Measurements from ENCODE around the gene ZNF555. TPM values are rescaled to one million over a fixed set of nuclear protein-coding genes. Genes with fewer than 3 reads are reported as not detected.

Gene ZNF555
- total and polyA plus RNA-seq, 4 donors = 9.1 to 15.6 (median 11.4) TPM

DNA sequence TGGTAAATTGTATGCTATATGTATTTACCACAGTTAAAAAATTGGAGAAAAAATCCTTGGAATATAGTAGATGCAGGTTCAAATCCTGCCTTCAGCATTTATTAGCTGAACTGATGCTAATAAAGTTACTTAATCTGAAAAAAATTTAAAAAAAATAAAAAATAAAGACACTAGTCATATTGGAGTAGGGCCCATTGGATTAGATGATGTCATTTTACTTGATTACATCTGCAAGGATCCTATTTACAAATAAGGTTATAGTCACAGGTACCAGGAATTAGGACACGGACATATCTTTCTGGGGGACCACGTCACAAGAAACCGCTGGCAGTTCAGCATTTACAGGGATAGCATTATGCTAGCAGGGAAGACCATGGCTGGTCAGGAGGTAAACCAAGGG is 6.2 kb downstream of the ZNF555 start:
- no peaks in the 10 kb centered on the region for H3K27me3 ChIP-seq (ENCODE audit: control insufficient read depth, insufficient read depth, low read length)
- 100% methylated on average over 3 of the region's 3 CpGs for WGBS (ENCODE audit: insufficient coverage)
- H3K4me1 ChIP-seq (ENCODE audit: control insufficient read depth, insufficient read depth, low read length) = peaks cover 3% of the 10 kb centered on the region
- H3K36me3 ChIP-seq (ENCODE audit: control insufficient read depth, insufficient read depth, low read length) = peaks cover 18% of the 10 kb centered on the region
- no peak for DNase-seq (ENCODE audit: low read depth in 4 of 6, low spot score in 6 of 6)
- H3K27ac ChIP-seq (ENCODE audit: low read depth, low read length) = no peak overlapping the region
- no peak overlapping the region for H3K4me3 ChIP-seq (ENCODE audit: low read depth, low read length)
- peaks cover 4% of the 10 kb centered on the region for H3K9me3 ChIP-seq (ENCODE audit: control insufficient read depth, insufficient read depth, low read length)

DNA sequence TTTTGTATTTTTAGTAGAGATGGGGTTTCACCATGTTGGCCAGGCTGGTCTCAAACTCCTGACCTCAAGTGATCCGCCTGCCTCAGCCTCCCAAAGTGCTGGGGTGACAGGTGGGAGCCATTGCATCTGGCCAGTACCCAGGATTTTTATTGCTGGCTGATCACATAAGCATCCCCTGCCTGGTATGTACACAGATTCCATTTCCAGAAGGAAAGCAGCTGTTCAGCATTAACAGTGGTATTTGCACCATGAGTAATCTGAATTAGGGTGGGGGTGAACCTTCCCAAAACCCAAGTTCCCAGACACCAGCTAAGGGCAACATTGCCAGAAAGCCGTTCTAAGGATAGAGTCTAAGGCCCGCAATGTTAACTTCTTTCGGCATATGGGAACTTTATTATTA is 7.3 kb downstream of the ZNF555 start:
- Histone ChIP-seq H3K36me3 (ENCODE audit: control insufficient read depth, insufficient read depth, low read length) (peaks cover 29% of the 10 kb centered on the region), H3K4me3 (ENCODE audit: low read depth, low read length) (no peak overlapping the region), H3K4me1 (ENCODE audit: control insufficient read depth, insufficient read depth, low read length) (no peaks in the 10 kb centered on the region), H3K27me3 (ENCODE audit: control insufficient read depth, insufficient read depth, low read length) (no peaks in the 10 kb centered on the region), H3K27ac (ENCODE audit: low read depth, low read length) (no peak overlapping the region), H3K9me3 (ENCODE audit: control insufficient read depth, insufficient read depth, low read length) (peaks cover 10% of the 10 kb centered on the region)
- WGBS (ENCODE audit: insufficient coverage) = 100% methylated on average over 1 of the region's 4 CpGs
- no peak for DNase-seq (ENCODE audit: low read depth in 4 of 6, low spot score in 6 of 6)

DNA sequence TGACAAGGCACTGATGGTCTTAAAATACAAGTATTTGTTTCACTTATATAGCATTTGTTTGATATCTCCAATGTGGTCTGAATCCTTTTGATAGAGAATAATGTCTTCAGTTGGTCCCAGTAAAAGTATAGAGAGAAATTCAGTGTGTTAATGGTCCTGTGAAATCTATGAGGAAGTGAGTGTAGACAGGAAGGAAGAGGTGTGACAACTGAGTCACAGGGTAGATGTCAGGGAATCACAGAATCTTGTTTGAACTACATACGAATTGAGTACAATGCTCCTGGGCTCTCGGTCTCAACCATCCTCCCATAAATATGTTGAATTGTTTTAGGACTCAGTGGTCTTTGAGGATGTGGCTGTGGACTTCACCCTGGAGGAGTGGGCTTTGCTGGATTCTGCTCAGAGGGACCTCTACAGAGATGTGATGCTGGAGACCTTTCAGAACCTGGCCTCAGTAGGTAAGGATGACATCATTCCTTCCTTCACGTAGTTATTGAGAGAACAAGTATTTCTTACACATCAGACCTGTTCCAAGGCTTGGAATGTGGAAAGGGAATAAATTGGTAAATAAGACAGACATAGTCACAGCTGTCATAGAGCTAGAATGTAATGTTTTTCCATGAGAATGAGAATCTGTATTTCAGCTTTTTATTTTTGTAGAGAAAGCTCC is 9.1 kb downstream of the ZNF555 start:
- 100% methylated on average over 1 of the region's 3 CpGs for WGBS (ENCODE audit: insufficient coverage)

DNA sequence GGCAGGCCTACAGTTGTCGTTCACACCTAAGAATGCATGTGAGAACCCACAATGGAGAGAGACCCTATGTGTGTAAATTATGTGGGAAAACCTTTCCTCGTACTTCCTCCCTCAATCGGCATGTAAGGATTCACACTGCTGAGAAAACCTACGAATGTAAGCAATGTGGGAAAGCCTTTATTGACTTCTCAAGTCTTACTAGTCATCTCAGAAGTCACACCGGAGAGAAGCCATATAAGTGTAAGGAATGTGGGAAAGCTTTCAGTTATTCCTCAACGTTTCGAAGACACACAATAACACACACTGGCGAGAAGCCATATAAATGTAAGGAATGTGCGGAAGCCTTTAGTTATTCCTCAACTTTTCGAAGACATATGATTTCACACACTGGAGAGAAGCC is 11.3 kb downstream of the ZNF555 start:
- 100% methylated on average over 1 of the region's 10 CpGs for WGBS (ENCODE audit: insufficient coverage)

More for the DNA sequence above, 9.1 kb downstream of the ZNF555 start:
- Histone ChIP-seq H3K9me3 (ENCODE audit: control insufficient read depth, insufficient read depth, low read length) (peaks cover 12% of the 10 kb centered on the region), H3K27ac (ENCODE audit: low read depth, low read length) (no peak overlapping the region), H3K4me3 (ENCODE audit: low read depth, low read length) (no peak overlapping the region), H3K27me3 (ENCODE audit: control insufficient read depth, insufficient read depth, low read length) (no peaks in the 10 kb centered on the region), H3K36me3 (ENCODE audit: control insufficient read depth, insufficient read depth, low read length) (peaks cover 33% of the 10 kb centered on the region), H3K4me1 (ENCODE audit: control insufficient read depth, insufficient read depth, low read length) (no peaks in the 10 kb centered on the region)
- DNase-seq (ENCODE audit: low read depth in 4 of 6, low spot score in 6 of 6) = no peak

DNA sequence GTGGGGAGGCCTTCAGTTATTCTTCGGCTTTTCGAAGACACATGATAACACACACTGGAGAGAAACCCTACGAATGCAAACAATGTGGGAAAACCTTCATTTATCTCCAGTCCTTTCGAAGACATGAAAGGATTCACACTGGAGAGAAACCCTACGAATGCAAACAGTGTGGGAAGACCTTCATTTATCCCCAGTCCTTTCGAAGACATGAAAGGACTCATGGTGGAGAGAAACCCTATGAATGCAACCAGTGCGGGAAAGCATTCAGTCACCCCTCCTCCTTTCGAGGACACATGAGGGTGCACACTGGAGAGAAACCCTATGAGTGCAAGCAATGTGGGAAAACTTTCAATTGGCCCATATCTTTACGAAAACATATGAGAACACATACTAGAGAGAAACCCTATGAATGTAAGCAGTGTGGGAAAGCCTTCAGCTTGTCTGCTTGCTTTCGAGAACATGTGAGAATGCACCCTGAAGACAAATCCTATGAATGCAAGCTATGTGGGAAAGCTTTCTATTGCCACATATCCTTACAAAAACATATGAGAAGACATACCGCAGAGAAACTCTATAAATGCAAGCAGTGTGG is 11.8 kb downstream of the ZNF555 start:
- DNase-seq (ENCODE audit: low read depth in 4 of 6, low spot score in 6 of 6) = no peak
- Histone ChIP-seq H3K27ac (ENCODE audit: low read depth, low read length) (no peak overlapping the region), H3K9me3 (ENCODE audit: control insufficient read depth, insufficient read depth, low read length) (peaks cover 12% of the 10 kb centered on the region), H3K4me3 (ENCODE audit: low read depth, low read length) (no peak overlapping the region), H3K27me3 (ENCODE audit: control insufficient read depth, insufficient read depth, low read length) (no peaks in the 10 kb centered on the region), H3K4me1 (ENCODE audit: control insufficient read depth, insufficient read depth, low read length) (no peaks in the 10 kb centered on the region), H3K36me3 (ENCODE audit: control insufficient read depth, insufficient read depth, low read length) (peaks cover 33% of the 10 kb centered on the region)
- WGBS (ENCODE audit: insufficient coverage) = 93% methylated on average over 3 of the region's 11 CpGs

More for the DNA sequence above, 11.3 kb downstream of the ZNF555 start:
- no peak overlapping the region for H3K4me3 ChIP-seq (ENCODE audit: low read depth, low read length)
- H3K4me1 ChIP-seq (ENCODE audit: control insufficient read depth, insufficient read depth, low read length) = no peaks in the 10 kb centered on the region
- no peak overlapping the region for H3K27ac ChIP-seq (ENCODE audit: low read depth, low read length)
- H3K36me3 ChIP-seq (ENCODE audit: control insufficient read depth, insufficient read depth, low read length) = peaks cover 33% of the 10 kb centered on the region
- H3K9me3 ChIP-seq (ENCODE audit: control insufficient read depth, insufficient read depth, low read length) = peaks cover 12% of the 10 kb centered on the region
- no peaks in the 10 kb centered on the region for H3K27me3 ChIP-seq (ENCODE audit: control insufficient read depth, insufficient read depth, low read length)
- no peak for DNase-seq (ENCODE audit: low read depth in 4 of 6, low spot score in 6 of 6)

DNA sequence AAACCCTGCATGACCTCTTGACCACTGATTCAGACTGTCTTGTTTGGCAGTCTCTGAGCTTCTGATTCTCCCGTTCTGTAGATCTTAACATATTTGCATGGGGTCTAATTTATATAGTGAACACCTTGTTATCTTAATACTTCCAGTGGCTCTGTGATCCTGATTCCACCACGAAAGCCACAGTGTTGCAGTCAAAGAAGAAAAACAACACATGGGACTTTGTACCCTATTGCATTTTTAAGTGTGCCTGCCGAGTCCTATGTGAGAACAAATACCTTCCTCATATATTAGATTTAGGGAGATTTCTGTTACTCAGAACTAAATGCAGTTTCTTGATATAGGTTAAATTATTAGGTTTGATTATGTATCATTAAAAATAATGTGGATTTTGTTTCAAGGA is 13.6 kb downstream of the ZNF555 start:
- WGBS (ENCODE audit: insufficient coverage) = no CpG with 5 or more reads among the region's 3 CpGs
- peaks cover 42% of the 10 kb centered on the region for H3K36me3 ChIP-seq (ENCODE audit: control insufficient read depth, insufficient read depth, low read length)
- no peaks in the 10 kb centered on the region for H3K27me3 ChIP-seq (ENCODE audit: control insufficient read depth, insufficient read depth, low read length)
- H3K9me3 ChIP-seq (ENCODE audit: control insufficient read depth, insufficient read depth, low read length) = peaks cover 8% of the 10 kb centered on the region
- no peak for DNase-seq (ENCODE audit: low read depth in 4 of 6, low spot score in 6 of 6)
- H3K4me3 ChIP-seq (ENCODE audit: low read depth, low read length) = no peak overlapping the region
- H3K27ac ChIP-seq (ENCODE audit: low read depth, low read length) = no peak overlapping the region
- no peaks in the 10 kb centered on the region for H3K4me1 ChIP-seq (ENCODE audit: control insufficient read depth, insufficient read depth, low read length)

DNA sequence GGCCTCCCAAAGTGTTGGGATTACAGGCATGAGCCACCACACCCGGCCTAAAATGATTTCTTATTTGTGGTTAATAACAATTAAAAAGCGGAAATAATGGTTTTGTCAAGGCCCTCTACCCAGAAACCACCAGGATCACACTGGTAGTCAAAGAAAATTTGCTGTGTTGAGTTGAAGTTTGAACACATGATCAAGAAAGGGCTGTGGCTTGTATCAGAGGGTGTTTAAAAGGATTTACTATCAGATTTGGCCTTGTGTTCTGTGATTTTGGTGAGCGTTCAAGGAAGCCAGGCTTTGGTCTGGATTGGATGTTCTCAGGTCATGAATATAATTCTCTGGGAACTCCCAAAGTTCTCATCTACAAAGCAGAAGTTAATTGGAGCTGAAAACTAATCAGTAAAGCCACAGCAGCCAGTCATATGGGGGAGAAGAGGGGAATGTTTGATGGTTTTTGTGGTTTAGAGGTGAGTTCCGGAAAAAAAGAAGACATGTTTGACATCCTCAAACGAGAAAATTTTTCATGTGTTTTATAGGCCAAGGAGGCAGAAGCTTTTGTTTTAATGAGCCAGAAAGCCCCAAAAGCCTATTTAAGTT is 15.3 kb downstream of the ZNF555 start:
- H3K36me3 ChIP-seq (ENCODE audit: control insufficient read depth, insufficient read depth, low read length) = peaks cover 37% of the 10 kb centered on the region
- peaks cover 8% of the 10 kb centered on the region for H3K9me3 ChIP-seq (ENCODE audit: control insufficient read depth, insufficient read depth, low read length)
- no peak overlapping the region for H3K4me3 ChIP-seq (ENCODE audit: low read depth, low read length)
- DNase-seq (ENCODE audit: low read depth in 4 of 6, low spot score in 6 of 6) = no peak
- H3K27me3 ChIP-seq (ENCODE audit: control insufficient read depth, insufficient read depth, low read length) = no peaks in the 10 kb centered on the region
- H3K27ac ChIP-seq (ENCODE audit: low read depth, low read length) = no peak overlapping the region
- 95% methylated on average over 4 of the region's 5 CpGs for WGBS (ENCODE audit: insufficient coverage)
- no peaks in the 10 kb centered on the region for H3K4me1 ChIP-seq (ENCODE audit: control insufficient read depth, insufficient read depth, low read length)

DNA sequence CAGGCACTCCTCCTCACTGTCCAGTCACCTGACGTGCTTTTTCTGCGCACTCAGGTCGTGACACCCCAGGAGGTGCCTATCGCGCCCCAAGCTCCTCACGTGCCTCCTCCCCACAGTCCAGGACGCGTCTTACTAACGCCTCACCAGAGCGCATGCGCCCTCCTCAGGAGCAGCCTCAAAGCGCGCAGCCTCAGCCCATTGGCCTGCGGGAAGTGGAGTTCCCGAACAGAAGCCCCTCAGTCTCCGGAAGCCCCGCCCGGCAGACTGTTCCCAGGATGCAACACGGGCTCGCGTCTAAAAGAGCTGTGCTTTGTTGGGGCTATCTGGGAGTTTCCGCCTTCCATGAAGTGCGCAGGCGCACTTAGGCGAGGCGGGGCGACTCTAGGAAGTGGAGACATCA is 17.6 kb downstream of the ZNF555 start:
- Histone ChIP-seq H3K4me1 (ENCODE audit: control insufficient read depth, insufficient read depth, low read length) (no peaks in the 10 kb centered on the region), H3K36me3 (ENCODE audit: control insufficient read depth, insufficient read depth, low read length) (peaks cover 16% of the 10 kb centered on the region), H3K27ac (ENCODE audit: low read depth, low read length) (no peak overlapping the region), H3K9me3 (ENCODE audit: control insufficient read depth, insufficient read depth, low read length) (no peaks in the 10 kb centered on the region), H3K4me3 (ENCODE audit: low read depth, low read length) (no peak overlapping the region), H3K27me3 (ENCODE audit: control insufficient read depth, insufficient read depth, low read length) (no peaks in the 10 kb centered on the region)
- no peak for DNase-seq (ENCODE audit: low read depth in 4 of 6, low spot score in 6 of 6)
- WGBS (ENCODE audit: insufficient coverage) = 68% methylated on average over 27 of the region's 27 CpGs

DNA sequence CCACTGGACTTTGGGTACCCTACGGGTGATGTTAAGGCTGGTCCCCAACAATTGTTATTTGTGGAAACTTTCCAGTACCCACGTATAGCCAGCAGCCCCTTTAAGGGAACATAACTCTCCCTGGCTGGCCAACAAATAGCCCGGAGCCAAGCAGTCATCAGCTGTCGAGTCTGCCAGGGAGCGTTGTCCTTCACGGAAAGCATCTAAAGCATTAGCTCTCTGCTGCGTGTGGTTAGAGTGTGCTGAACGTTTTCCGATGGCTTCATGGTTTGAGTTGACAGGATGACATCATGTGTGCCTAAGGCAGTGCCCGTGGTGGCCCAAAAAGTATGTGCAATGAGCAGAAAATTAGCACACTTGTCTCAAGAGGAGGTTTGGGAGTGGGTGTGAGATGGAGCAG is 22.5 kb downstream of the ZNF555 start:
- H3K9me3 ChIP-seq (ENCODE audit: control insufficient read depth, insufficient read depth, low read length) = no peaks in the 10 kb centered on the region
- H3K27me3 ChIP-seq (ENCODE audit: control insufficient read depth, insufficient read depth, low read length) = no peaks in the 10 kb centered on the region
- no peaks in the 10 kb centered on the region for H3K4me1 ChIP-seq (ENCODE audit: control insufficient read depth, insufficient read depth, low read length)
- no peak overlapping the region for H3K27ac ChIP-seq (ENCODE audit: low read depth, low read length)
- 75% methylated on average over 9 of the region's 10 CpGs for WGBS (ENCODE audit: insufficient coverage)
- peaks cover 7% of the 10 kb centered on the region for H3K36me3 ChIP-seq (ENCODE audit: control insufficient read depth, insufficient read depth, low read length)
- DNase-seq (ENCODE audit: low read depth in 4 of 6, low spot score in 6 of 6) = no peak
- H3K4me3 ChIP-seq (ENCODE audit: low read depth, low read length) = no peak overlapping the region

Data from spinal cord (tissue), 10 donors.